Peyer's patch (tissue), 4 donors: Measurements from ENCODE around the gene BRD3.

ENCODE experiments used
- POLR2A ChIP-seq, 2 donors: fragments of 450-650 bp; IDR thresholded peaks; one replicate each; pipeline ENCODE4 v1.5.1; 2017; ENCODE audit warnings: antibody characterized with exemption in 2 of 2, mild to moderate bottlenecking in 2 of 2, moderate library complexity in 2 of 2
- TF ChIP-seq, protein P1 (sequence below), 6 experiments: fragments of 450-650 bp in 4 of 6; fragments of 200-600 bp in 2 of 6; sonication (generic) in 1 of 6; IDR thresholded peaks; one replicate each; pipeline ENCODE4 v1.5.1; 2017 to 2019; ENCODE audit warnings: antibody characterized with exemption in 6 of 6, mild to moderate bottlenecking in 3 of 6, moderate library complexity in 1 of 6

DNA sequence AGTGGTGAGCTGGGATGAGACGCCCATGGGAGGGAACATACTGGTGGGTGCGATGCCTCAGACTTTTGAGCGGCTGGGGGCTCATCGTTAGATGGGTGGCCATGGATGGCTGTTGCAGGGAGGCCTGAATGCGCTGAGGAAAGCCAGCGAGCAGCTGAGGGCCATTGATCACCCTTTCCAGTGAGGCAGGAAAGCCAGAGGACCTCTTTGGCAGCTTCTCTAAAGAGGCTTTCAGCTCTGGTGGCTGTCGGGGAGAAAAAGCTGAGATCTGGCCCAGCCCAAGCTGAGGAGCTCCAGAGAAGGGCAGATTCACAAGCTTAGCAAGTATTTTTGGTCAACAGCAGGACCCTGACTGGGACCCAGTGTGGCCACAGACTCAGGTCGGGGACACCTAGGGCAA is 62.4 kb downstream of the BRD3 start:
- TF ChIP-seq, protein P1, sequence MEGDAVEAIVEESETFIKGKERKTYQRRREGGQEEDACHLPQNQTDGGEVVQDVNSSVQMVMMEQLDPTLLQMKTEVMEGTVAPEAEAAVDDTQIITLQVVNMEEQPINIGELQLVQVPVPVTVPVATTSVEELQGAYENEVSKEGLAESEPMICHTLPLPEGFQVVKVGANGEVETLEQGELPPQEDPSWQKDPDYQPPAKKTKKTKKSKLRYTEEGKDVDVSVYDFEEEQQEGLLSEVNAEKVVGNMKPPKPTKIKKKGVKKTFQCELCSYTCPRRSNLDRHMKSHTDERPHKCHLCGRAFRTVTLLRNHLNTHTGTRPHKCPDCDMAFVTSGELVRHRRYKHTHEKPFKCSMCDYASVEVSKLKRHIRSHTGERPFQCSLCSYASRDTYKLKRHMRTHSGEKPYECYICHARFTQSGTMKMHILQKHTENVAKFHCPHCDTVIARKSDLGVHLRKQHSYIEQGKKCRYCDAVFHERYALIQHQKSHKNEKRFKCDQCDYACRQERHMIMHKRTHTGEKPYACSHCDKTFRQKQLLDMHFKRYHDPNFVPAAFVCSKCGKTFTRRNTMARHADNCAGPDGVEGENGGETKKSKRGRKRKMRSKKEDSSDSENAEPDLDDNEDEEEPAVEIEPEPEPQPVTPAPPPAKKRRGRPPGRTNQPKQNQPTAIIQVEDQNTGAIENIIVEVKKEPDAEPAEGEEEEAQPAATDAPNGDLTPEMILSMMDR (IDR thresholded peaks at IDR 0.05): no peak
- TF ChIP-seq POLR2A (IDR thresholded peaks at IDR 0.05): no peak
